PC-3 (cell line): ENCODE data around the gene RPL12. TPM values are rescaled to one million over a fixed set of nuclear protein-coding genes. Genes with fewer than 3 reads are reported as not detected.

Experiments
- ATAC-seq: fragments of 200-7000 bp; cut with Tn5 transposase; 2 replicates; pipeline ENCODE4 v1.9.1; 2020; ENCODE audit warnings: mild to moderate bottlenecking, moderate library complexity
- BruUV-seq: library from RNA; stranded (reverse); fragments of 400-500 nt; replicated peaks from 2 replicates; lab custom pipeline; 2021; lab: Mats Ljungman, UMichigan
- CTCF ChIA-PET: fragments of 300-600 bp; sonication (Branson Sonifier 250); formaldehyde crosslinking; loops from one replicate; lab custom pipeline; 2022; ENCODE audit warnings: antibody characterized with exemption; lab: Charles Lee
- POLR2A ChIA-PET: fragments of 300-600 bp; sonication (Branson Sonifier 250); formaldehyde crosslinking; loops from one replicate; lab custom pipeline; 2022; ENCODE audit warnings: antibody characterized with exemption; ENCODE audit not compliant: unreplicated experiment; lab: Charles Lee
- DNase-seq: peaks from one replicate; pipeline ENCODE4 v3.0.0-alpha.2; 2015
- H2AFZ ChIP-seq: fragments of 300-600 bp; sonication (generic); 2 replicates; pipeline ENCODE4 v1.6.0; 2016; ENCODE audit warnings: antibody characterized with exemption, low read length
- H3F3A ChIP-seq: fragments of 300-600 bp; sonication (generic); one replicate; pipeline ENCODE4 v1.6.0; 2017; ENCODE audit warnings: antibody characterized with exemption, low read length, control low read depth, mild to moderate bottlenecking; ENCODE audit not compliant: unreplicated experiment
- H3K27ac ChIP-seq: fragments of 300-600 bp; sonication (generic); 2 replicates; pipeline ENCODE4 v1.5.1; 2016; ENCODE audit warnings: mild to moderate bottlenecking, low read length
- H3K27me3 ChIP-seq: fragments of 300-600 bp; sonication (generic); 2 replicates; pipeline ENCODE4 v1.6.1; 2016; ENCODE audit warnings: low read length, mixed read lengths
- H3K36me3 ChIP-seq: fragments of 300-600 bp; sonication (generic); 2 replicates; pipeline ENCODE4 v1.6.1; 2016; ENCODE audit warnings: low read depth, mixed run types, low read length, mixed read lengths
- H3K4me1 ChIP-seq: fragments of 300-600 bp; sonication (generic); 2 replicates; pipeline ENCODE4 v1.5.1; 2016; ENCODE audit warnings: low read length; ENCODE audit not compliant: insufficient read depth
- H3K4me2 ChIP-seq: fragments of 300-600 bp; sonication (generic); 2 replicates; pipeline ENCODE4 v1.6.0; 2016; ENCODE audit warnings: low read length
- H3K4me3 ChIP-seq: fragments of 300-600 bp; sonication (generic); 2 replicates; pipeline ENCODE4 v1.5.1; 2016; ENCODE audit warnings: mild to moderate bottlenecking, low read length, mixed read lengths
- H3K79me2 ChIP-seq: fragments of 300-600 bp; sonication (generic); 2 replicates; pipeline ENCODE4 v1.6.1; 2017; ENCODE audit warnings: low read length, mixed read lengths
- H3K9ac ChIP-seq: fragments of 300-600 bp; sonication (generic); 2 replicates; pipeline ENCODE4 v1.6.0; 2016; ENCODE audit warnings: mild to moderate bottlenecking, low read length
- H3K9me2 ChIP-seq: fragments of 300-600 bp; sonication (generic); replicated peaks from 2 replicates; pipeline ENCODE4 v1.6.1; 2016; ENCODE audit warnings: mixed run types, low read length, mixed read lengths
- H3K9me3 ChIP-seq: fragments of 300-600 bp; sonication (generic); 2 replicates; pipeline ENCODE4 v1.6.1; 2016; ENCODE audit warnings: low read length, mixed read lengths
- H4K20me1 ChIP-seq: fragments of 300-600 bp; sonication (generic); 2 replicates; pipeline ENCODE4 v1.6.1; 2016; ENCODE audit warnings: low read length, mixed read lengths
- EZH2 ChIP-seq: fragments of 300-600 bp; sonication (generic); IDR thresholded peaks from one replicate; pipeline ENCODE4 v1.6.1; 2017; ENCODE audit warnings: antibody characterized with exemption, mild to moderate bottlenecking, low read length; ENCODE audit not compliant: unreplicated experiment
- EZH2phosphoT487 ChIP-seq: fragments of 300-600 bp; sonication (generic); IDR thresholded peaks from 2 replicates; pipeline ENCODE4 v1.6.1; 2018; ENCODE audit warnings: mild to moderate bottlenecking, antibody characterized with exemption, low read length, borderline replicate concordance
- intact Hi-C: fragments of 100-400 bp; cut with micrococcal nuclease; formaldehyde crosslinking; loops from 2 replicates; pipeline ENCODE4 v1.9.0; 2023
- total RNA-seq: library from RNA; depleted of rRNA; stranded (reverse); fragments of >200 nt; gene quantifications from 2 replicates; pipeline ENCODE4 v1.2.3, GENCODE V29; 2014
- TF ChIP-seq, protein P1 (sequence below): fragments of 300-600 bp; sonication (generic); conservative IDR thresholded peaks from 2 replicates; pipeline ENCODE4 v1.5.1; 2017; ENCODE audit warnings: antibody characterized with exemption, low read depth, mild to moderate bottlenecking, low read length

RPL12 gene
- total RNA-seq, 1 experiment from 2014 or later = 1,417 TPM

DNA sequence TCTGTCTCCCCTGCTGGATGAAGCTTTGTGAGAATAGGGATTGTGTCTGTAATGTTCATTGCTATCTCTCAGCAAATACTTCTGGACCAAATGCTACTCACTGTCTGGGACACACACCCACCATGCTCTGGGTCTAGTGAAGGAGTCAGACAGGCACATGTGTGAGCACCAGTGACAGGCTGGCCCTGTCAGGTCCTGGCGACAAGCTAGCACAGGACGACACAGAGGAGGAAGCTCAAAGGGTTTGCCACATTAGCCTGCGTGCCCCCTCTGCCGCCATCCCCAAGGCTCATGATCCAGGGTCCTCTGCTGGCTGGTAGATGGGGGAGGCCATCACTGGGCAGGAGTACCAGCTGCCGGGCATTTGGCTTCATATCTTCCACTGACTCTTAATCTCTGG is 23.4 kb upstream of the RPL12 start:
- intact Hi-C loops = no loop called here
- no peak for DNase-seq
- BruUV-seq = no TSS peak
- ChIA-PET CTCF (no interaction called here), POLR2A (no interaction called here)
- Histone ChIP-seq H4K20me1 (no peaks in the 10 kb centered on the region), H3K9me3 (no peaks in the 10 kb centered on the region), H3K9ac (no peak overlapping the region), H3K79me2 (no peaks in the 10 kb centered on the region), H3K4me2 (no peak overlapping the region), H3F3A (no peaks in the 10 kb centered on the region), H3K36me3 (no peaks in the 10 kb centered on the region), H2AFZ (no peak overlapping the region), H3K9me2 (no peaks in the 10 kb centered on the region), H3K27ac (no peak overlapping the region), H3K27me3 (no peaks in the 10 kb centered on the region), H3K4me3 (no peak overlapping the region), H3K4me1 (no peaks in the 10 kb centered on the region)
- TF ChIP-seq EZH2phosphoT487 (no peak), EZH2 (no peak)
- TF ChIP-seq, protein P1, sequence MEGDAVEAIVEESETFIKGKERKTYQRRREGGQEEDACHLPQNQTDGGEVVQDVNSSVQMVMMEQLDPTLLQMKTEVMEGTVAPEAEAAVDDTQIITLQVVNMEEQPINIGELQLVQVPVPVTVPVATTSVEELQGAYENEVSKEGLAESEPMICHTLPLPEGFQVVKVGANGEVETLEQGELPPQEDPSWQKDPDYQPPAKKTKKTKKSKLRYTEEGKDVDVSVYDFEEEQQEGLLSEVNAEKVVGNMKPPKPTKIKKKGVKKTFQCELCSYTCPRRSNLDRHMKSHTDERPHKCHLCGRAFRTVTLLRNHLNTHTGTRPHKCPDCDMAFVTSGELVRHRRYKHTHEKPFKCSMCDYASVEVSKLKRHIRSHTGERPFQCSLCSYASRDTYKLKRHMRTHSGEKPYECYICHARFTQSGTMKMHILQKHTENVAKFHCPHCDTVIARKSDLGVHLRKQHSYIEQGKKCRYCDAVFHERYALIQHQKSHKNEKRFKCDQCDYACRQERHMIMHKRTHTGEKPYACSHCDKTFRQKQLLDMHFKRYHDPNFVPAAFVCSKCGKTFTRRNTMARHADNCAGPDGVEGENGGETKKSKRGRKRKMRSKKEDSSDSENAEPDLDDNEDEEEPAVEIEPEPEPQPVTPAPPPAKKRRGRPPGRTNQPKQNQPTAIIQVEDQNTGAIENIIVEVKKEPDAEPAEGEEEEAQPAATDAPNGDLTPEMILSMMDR = no peak
- no peak for ATAC-seq

DNA sequence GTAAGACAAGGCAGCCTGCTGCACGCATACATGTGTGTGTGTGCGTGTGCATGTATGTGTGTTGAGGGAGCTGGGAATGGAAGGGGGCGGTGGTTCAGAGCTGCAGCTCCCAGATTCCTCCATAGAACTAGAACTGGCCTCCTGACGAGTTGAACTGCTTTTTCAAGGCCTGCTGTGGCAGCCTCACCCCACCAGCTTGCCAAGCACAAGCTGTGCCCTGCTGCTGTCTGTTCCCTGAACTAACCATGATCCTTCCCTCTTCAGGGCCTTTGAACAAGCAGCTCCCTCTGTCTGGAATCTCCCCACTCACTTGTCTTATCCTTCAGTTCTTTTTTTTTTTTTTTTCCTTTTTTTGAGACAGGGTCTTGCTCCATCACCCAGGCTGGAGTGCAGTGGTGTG is 22.7 kb upstream of the RPL12 start:
- no peaks in the 10 kb centered on the region for H3K9me3 ChIP-seq
- BruUV-seq = no TSS peak
- no peaks in the 10 kb centered on the region for H4K20me1 ChIP-seq
- no peak overlapping the region for H3K27ac ChIP-seq
- no peaks in the 10 kb centered on the region for H3K79me2 ChIP-seq
- ATAC-seq (no peak), DNase-seq (no peak)
- no peaks in the 10 kb centered on the region for H3K36me3 ChIP-seq
- ChIA-PET CTCF (no interaction called here), POLR2A (no interaction called here)
- no peak overlapping the region for H3K4me2 ChIP-seq
- no peaks in the 10 kb centered on the region for H3F3A ChIP-seq
- H3K4me3 ChIP-seq = no peak overlapping the region
- H2AFZ ChIP-seq = no peak overlapping the region
- no peaks in the 10 kb centered on the region for H3K27me3 ChIP-seq
- no peaks in the 10 kb centered on the region for H3K4me1 ChIP-seq
- no peaks in the 10 kb centered on the region for H3K9me2 ChIP-seq
- intact Hi-C loops = no loop called here
- TF ChIP-seq, protein P1 = no peak
- no peak for TF ChIP-seq EZH2phosphoT487
- TF ChIP-seq EZH2 = no peak
- H3K9ac ChIP-seq = no peak overlapping the region

DNA sequence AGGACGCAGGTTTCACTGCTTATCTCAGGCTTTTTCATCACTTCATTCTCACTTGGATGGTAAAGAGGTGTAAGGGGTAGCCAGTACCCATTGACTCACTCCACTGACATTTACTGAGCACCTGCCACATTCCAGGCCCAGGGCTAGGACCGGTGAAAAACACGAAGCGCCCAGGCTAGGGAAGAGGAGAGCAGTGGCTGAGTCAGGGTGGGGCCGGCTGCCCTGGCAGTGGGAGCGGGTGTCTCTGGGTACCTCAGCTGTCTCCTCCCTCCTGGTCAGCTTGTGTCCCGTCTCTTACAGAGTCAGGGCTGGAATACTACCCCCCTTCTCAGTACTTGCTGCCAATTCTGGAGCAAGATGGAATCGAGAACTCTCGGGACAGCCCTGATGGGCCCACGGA is 22.3 kb upstream of the RPL12 start:
- POLR2A ChIA-PET = no interaction called here
- CTCF ChIA-PET = no interaction called here

More for the DNA sequence above, 22.3 kb upstream of the RPL12 start:
- H3F3A ChIP-seq = no peaks in the 10 kb centered on the region
- no peak overlapping the region for H3K4me3 ChIP-seq
- ATAC-seq (no peak), DNase-seq (no peak)
- BruUV-seq = no TSS peak
- H3K4me2 ChIP-seq = no peak overlapping the region
- no peak overlapping the region for H3K9ac ChIP-seq
- H3K27ac ChIP-seq = no peak overlapping the region
- no peaks in the 10 kb centered on the region for H3K9me3 ChIP-seq
- no peaks in the 10 kb centered on the region for H4K20me1 ChIP-seq
- TF ChIP-seq, protein P1 = no peak
- TF ChIP-seq EZH2 (no peak), EZH2phosphoT487 (no peak)
- no peak overlapping the region for H2AFZ ChIP-seq
- no peaks in the 10 kb centered on the region for H3K36me3 ChIP-seq
- H3K79me2 ChIP-seq = no peaks in the 10 kb centered on the region
- no peaks in the 10 kb centered on the region for H3K9me2 ChIP-seq
- H3K4me1 ChIP-seq = no peaks in the 10 kb centered on the region
- no peaks in the 10 kb centered on the region for H3K27me3 ChIP-seq
- intact Hi-C loops = no loop called here
